Measurements from ENCODE around the gene CDH3. TPM values are rescaled to one million over a fixed set of nuclear protein-coding genes. Genes with fewer than 3 reads are reported as not detected.

CDH3 gene
- total RNA-seq, 1 donor from 2014 or later = not detected

GRCh38 chr16:68645494-68646388 is 631 bp downstream of the CDH3 start:
- intact Hi-C loops (cut with DNase I) = no loop called here
- ATAC-seq (ENCODE audit: poor library complexity) (no peak), DNase-seq (no peak)

- intact Hi-C loops (cut with DNase I) = no loop called here
- no peak for ATAC-seq (ENCODE audit: poor library complexity)
- no peak for DNase-seq
Measured at GRCh38 chr16:68646953-68647659, 2.0 kb downstream of the CDH3 start.

GRCh38 chr16:68651136-68651535 is 6.0 kb downstream of the CDH3 start:
- no peak for ATAC-seq (ENCODE audit: poor library complexity)
- intact Hi-C loops (cut with DNase I) = no loop called here
- no peak for DNase-seq

- ATAC-seq (ENCODE audit: poor library complexity) (no peak), DNase-seq (no peak)
- intact Hi-C loops (cut with DNase I) = no loop called here
Measured at GRCh38 chr16:68652659-68653058, 7.5 kb downstream of the CDH3 start.

GRCh38 chr16:68655806-68656205 is 10.7 kb downstream of the CDH3 start:
- DNase-seq (no peak), ATAC-seq (ENCODE audit: poor library complexity) (peak; percentile 64)
- intact Hi-C loops (cut with DNase I) = no loop called here

GRCh38 chr16:68656751-68657150 is 11.6 kb downstream of the CDH3 start:
- intact Hi-C loops (cut with DNase I) = no loop called here
- ATAC-seq (ENCODE audit: poor library complexity) = peak; percentile 45
- DNase-seq = no peak

- ATAC-seq (ENCODE audit: poor library complexity) (no peak), DNase-seq (no peak)
- intact Hi-C loops (cut with DNase I) = no loop called here
Measured at GRCh38 chr16:68658341-68658973, 13.3 kb downstream of the CDH3 start.

- ATAC-seq (ENCODE audit: poor library complexity) (no peak), DNase-seq (no peak)
- intact Hi-C loops (cut with DNase I) = no loop called here
Measured at GRCh38 chr16:68658974-68659360, 13.9 kb downstream of the CDH3 start.

- intact Hi-C loops (cut with DNase I) = no loop called here
- ATAC-seq (ENCODE audit: poor library complexity) (no peak), DNase-seq (no peak)
Measured at GRCh38 chr16:68659412-68660358, 14.6 kb downstream of the CDH3 start.

- intact Hi-C loops (cut with DNase I) = no loop called here
- no peak for ATAC-seq (ENCODE audit: poor library complexity)
Measured at GRCh38 chr16:68660359-68660795, 15.3 kb downstream of the CDH3 start.

GRCh38 chr16:68662035-68662434 is 16.9 kb downstream of the CDH3 start:
- intact Hi-C loops (cut with DNase I) = no loop called here
- ATAC-seq (ENCODE audit: poor library complexity) (no peak), DNase-seq (no peak)

More at GRCh38 chr16:68660359-68660795, 15.3 kb downstream of the CDH3 start:
- DNase-seq = no peak

- intact Hi-C loops (cut with DNase I) = no loop called here
Measured at GRCh38 chr16:68664297-68664696, 19.2 kb downstream of the CDH3 start.

GRCh38 chr16:68665501-68665900 is 20.4 kb downstream of the CDH3 start:
- intact Hi-C loops (cut with DNase I) = no loop called here
- ATAC-seq (ENCODE audit: poor library complexity) (no peak), DNase-seq (no peak)

More at GRCh38 chr16:68664297-68664696, 19.2 kb downstream of the CDH3 start:
- DNase-seq (no peak), ATAC-seq (ENCODE audit: poor library complexity) (no peak)

GRCh38 chr16:68668266-68668665 is 23.2 kb downstream of the CDH3 start:
- no peak for DNase-seq
- no peak for ATAC-seq (ENCODE audit: poor library complexity)
- intact Hi-C loops (cut with DNase I) = no loop called here

- ATAC-seq (ENCODE audit: poor library complexity) = peak; percentile 58
- DNase-seq = no peak
- intact Hi-C loops (cut with DNase I) = no loop called here
Measured at GRCh38 chr16:68676113-68676860, 31.2 kb downstream of the CDH3 start.

GRCh38 chr16:68681038-68681437 is 35.9 kb downstream of the CDH3 start:
- DNase-seq = no peak
- intact Hi-C loops (cut with DNase I) = no loop called here
- ATAC-seq (ENCODE audit: poor library complexity) = no peak

GRCh38 chr16:68685685-68686478 is 40.8 kb downstream of the CDH3 start:
- ATAC-seq (ENCODE audit: poor library complexity) (no peak), DNase-seq (no peak)
- intact Hi-C loops (cut with DNase I) = no loop called here
